AG20443 (cell line): ENCODE measurements around the gene IL36RN.
"Not testable (repeated sequence)": the region's sequence is repeated elsewhere in the genome, so short reads cannot be mapped to it uniquely, and the experiment has no call there.

Experiments used
- DNase-seq: peaks from one replicate; pipeline ENCODE4 v3.0.0; 2012; ENCODE audit warnings: low spot score, mixed read lengths

The IL36RN gene

DNA sequence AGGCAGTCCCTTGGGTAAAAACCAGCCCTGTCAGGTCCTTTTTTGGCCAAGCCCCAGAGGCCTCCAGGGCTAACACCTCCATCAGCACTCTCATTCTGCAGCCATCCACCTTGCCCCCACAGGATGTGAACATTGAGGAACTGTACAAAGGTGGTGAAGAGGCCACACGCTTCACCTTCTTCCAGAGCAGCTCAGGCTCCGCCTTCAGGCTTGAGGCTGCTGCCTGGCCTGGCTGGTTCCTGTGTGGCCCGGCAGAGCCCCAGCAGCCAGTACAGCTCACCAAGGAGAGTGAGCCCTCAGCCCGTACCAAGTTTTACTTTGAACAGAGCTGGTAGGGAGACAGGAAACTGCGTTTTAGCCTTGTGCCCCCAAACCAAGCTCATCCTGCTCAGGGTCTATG is 16.0 kb downstream of the IL36RN start:
- no peak for DNase-seq

GRCh38 chr2:113075600-113075999 is 16.6 kb downstream of the IL36RN start:
- DNase-seq = no peak

- no peak for DNase-seq
Observed at GRCh38 chr2:113076954-113077669, 18.1 kb downstream of the IL36RN start.

DNA sequence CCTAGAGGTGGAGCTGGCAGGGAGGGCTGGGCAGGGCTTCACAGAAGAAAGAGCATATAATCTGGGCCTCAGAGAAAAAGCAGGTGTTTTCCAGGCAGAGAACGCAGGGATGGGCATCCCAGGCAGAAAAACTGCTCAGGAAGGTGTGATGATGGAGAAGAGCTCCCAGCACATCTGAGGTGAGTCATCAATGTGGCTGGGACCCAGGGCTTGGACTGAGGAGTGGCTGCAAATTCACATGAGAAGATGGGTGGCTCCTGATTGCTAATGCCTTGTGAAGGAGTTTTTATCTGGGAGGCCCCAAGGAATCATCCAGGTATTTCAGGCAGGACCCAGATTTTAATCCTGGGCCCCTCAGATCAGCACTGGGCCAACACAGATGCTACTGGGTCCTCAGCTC is 18.9 kb downstream of the IL36RN start:
- no peak for DNase-seq

- no peak for DNase-seq
Observed at GRCh38 chr2:113078350-113078839, 19.4 kb downstream of the IL36RN start.

- no peak for DNase-seq
Observed at GRCh38 chr2:113079131-113079530, 20.1 kb downstream of the IL36RN start.

DNA sequence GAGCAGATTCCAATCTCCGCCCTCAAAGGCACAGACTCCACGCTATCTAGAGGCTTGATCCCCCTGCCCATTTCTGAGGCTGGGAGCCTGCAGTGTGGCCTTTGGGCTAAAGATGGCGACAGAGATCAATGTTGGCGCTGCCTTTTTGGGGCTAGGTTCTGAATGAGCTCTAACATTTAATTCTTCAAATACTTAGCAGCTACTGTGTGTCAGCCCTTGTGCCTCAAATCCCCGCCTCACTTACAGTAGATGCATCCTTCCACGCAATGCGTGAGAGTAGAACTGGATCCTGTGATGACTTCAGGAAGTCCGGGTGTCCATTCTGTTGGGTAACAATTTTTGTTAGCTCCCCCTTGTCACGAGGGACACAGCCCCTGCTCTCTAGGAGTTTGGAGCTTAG is 21.1 kb downstream of the IL36RN start:
- DNase-seq = peak; percentile 75

DNA sequence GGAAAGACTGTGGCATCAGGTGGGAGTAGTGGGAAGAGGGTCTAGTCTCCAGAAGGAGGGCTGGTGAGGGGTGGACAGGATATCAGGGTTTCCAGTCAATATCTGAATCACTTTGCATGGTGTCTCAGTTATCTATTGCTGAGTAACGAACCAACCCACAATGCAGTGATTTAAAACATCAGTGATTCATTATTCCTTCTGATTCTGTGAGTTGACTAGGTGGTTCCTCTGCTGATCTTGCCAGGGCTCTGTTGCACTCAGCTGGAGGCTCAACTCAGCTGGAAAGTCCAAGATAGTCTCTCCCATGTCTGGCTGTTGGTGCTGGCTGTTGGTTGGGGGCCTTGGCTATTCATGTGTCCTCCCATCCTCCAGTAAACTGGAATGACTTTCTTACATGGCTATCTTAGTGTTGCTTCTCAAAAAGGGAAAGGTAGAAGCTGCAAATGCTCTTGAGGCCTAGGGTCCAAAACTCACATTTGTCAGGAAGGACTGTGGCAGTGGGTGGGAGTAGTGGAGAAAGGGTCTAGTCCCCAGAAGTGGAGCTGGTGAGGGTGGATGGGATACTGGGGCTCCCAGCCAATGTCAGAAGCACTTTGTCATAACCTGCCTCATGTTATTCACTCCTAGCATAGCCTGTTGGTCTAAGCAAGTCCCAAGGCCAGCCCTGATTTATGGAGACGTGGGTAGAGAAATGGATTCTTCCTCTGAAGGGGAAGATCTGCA is 22.7 kb downstream of the IL36RN start:
- DNase-seq = no peak

DNA sequence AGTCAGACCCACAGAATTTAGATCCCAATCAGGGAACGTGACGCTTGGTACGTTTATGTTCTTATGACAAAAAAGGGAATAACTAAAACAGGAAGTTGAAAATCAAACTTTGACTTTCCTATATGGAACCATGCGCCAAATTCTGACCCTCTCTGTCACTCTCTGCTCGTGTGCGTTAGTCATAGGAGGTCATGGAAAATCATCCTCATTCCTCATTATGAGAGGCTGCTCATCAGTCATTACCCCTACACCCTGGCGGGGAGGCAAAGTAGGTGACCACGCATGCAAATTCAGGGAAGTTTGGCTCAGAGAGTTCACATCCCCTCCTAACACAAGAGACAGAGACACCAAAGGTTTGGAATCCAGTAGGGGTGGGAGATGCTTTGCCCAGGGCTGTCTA is 24.3 kb downstream of the IL36RN start:
- no peak for DNase-seq

GRCh38 chr2:113084249-113085000 is 25.4 kb downstream of the IL36RN start:
- DNase-seq = no peak

DNA sequence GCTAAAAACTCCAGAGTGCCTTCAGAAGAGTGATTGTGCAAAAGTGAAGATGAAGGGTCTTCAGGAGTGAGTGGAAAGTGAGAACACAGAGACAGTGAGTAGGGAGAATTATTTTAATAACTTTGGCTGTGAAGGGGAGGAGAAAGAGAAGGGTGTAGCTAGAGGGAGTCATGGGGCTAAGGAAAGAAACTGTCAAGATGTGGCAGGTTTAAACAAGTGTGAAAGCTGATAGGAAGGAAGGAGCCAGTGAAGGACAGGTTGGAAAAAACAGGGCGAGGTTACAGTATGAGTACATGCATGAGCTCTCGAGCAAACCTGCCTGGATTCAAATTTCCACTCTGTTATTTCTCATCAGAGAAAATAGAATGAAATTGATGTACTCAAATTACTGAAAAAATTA is 26.5 kb downstream of the IL36RN start:
- no peak for DNase-seq

DNA sequence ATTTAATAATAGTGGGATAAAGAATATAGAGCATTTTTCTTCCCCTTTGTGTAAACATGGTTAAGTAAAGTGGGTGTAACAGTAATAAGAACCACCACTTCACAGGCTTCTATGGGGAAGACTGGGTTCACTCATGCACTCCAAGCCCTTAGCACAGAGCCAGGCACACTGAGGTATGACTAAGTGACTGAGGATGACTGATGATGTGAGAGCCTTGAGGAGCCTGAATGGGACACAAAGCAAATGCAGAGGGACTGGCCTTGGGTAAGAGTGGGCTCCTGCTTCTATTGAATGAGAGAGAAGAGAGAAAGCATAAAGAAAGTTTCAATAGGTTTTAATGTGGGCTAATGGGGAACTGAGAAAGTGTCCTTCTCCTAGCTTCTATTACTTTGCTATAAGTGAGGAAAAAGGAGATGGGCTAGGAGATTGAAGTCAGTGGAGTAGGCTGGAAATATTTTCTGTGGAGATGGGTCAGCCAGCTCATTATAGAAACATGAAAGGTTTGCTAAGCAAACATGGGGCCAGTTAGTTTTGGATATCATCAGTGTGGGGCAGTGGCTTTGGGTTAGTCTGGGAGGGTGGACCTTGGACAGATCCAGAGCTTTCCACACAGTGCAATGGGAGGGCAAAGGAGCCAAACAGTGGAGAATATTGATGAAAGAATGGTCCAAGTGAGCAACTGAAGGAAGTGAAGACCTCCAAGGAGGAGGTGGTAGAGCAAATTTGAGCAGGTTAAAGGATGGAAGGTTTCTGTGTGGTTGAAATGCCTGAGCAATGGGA is 29.4 kb downstream of the IL36RN start:
- no peak for DNase-seq

- DNase-seq = no peak
Observed at GRCh38 chr2:113089916-113090315, 30.9 kb downstream of the IL36RN start.

GRCh38 chr2:113091231-113091896 is 32.4 kb downstream of the IL36RN start:
- no peak for DNase-seq

DNA sequence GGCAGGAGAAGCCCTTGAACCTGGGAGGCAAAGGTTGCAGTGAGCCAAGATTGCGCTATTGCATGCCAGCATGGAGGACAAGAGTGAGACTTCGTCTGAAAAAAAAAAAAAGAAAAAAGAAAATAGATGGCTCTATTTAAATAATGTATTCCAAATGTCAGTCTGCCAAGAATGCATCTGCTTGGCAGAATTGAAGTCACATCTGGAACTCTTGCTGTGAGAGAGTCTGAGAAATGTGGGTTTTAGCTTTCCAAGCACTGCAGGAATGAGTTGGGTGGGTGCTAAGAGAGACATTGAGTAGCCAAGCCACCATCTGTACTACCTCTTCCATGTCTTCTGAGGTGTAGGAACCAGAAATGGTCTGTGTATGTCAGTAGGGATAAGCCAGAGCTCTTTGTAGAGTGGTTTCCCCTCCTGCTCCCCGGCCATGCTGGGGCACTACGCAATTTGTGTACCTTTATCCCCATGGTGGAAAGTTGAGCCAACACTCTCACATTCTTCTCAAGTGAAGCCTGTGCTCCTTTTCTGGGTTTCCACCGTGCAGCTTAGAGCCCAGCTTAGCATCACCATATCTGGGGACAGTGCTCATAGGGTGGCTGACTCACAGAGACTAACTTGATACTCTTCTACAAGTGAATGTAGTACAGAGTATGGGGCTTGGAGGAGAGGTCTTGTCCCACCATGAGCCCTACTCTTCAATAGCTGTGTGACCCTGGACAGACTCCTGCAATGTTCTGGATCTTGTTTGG is 34.0 kb downstream of the IL36RN start:
- DNase-seq = no peak

- DNase-seq = no peak
Observed at GRCh38 chr2:113093613-113093977, 34.6 kb downstream of the IL36RN start.

DNA sequence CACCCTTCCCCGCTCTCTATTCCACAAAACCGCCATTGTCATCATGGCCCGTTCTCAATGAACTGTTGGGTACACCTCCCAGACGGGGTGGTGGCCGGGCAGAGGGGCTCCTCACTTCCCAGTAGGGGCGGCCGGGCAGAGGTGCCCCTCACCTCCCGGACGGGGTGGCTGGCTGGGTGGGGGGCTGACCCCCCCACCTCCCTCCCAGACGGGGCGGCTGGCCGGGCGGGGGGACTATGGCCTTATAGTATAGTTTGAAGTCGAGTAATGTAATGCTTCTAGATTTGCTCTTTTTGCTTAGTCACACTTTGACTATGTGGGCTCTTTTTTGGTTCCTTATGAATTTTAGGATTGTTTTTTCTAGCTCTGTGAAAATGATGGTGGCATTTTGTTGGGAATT is 37.3 kb downstream of the IL36RN start:
- not testable (repeated sequence) for DNase-seq

DNA sequence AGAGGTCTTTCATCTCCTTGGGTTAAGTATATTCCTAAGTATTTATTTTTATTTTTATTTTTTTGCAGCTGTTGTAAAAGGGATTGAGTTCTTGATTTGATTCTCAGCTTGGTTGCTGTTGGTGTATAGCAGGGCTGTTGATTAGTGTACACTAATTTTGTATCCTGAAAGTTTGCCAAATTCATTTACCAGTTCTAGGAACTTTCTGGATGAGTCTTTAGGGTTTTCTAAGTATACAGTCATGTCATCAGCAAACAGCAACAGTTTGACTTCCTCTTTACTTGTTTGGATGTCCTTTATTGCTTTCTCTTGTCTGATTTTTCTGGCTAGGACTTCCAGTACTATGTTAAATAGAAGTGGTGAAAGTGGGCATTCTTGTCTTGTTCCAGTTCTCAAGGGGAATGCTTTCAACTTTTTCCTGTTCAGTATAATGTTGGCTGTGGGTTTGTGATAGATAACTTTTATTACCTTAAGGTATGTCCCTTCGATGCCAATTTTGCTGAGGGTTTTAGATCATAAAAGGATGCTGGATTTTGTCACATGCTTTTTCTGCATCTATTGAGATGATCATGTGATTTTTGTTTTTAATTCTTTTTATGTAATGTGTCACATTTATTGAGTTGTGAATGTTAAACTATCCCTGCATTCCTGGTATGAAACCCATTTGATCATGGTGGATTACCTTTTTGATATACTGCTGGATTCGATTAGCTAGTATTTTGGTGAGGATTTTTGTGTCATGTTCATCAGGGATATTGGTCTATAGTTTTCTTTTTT is 38.0 kb downstream of the IL36RN start:
- DNase-seq = not testable (repeated sequence)

GRCh38 chr2:113098041-113098440 is 39.0 kb downstream of the IL36RN start:
- DNase-seq = no peak

GRCh38 chr2:113098532-113098931 is 39.5 kb downstream of the IL36RN start:
- DNase-seq = no peak
